Measurements from ENCODE around the gene EFS.

EFS gene

GRCh38 chr14:23379366-23380196 is 14.6 kb upstream of the EFS start (continued):
- TF ChIP-seq EGR2 (tag by site-specific recombination; IDR thresholded peaks at IDR 0.05; ENCODE audit: low read depth), result no peak
- TF ChIP-seq CTCF (tag by site-specific recombination; IDR thresholded peaks at IDR 0.05), result peak; percentile 81
- no peak for TF ChIP-seq ZNF416 (tag by site-specific recombination; IDR thresholded peaks at IDR 0.05)
- no peak for TF ChIP-seq TRIM28 (IDR thresholded peaks at IDR 0.05; ENCODE audit: borderline replicate concordance, low read length)
- no peak for TF ChIP-seq HOXA7 (CRISPR knock-in tag; IDR thresholded peaks at IDR 0.05; ENCODE audit: borderline replicate concordance)
- TF ChIP-seq TCF7L2 (IDR thresholded peaks at IDR 0.05; ENCODE audit: borderline replicate concordance, low read depth, low read length), result no peak
- TF ChIP-seq ZNF140 (tag by site-specific recombination; IDR thresholded peaks at IDR 0.05), result no peak
- TF ChIP-seq ZNF48 (tag by site-specific recombination; IDR thresholded peaks at IDR 0.05), result no peak
- no peak for TF ChIP-seq ZBTB48 (tag by site-specific recombination; IDR thresholded peaks at IDR 0.05)
- TF ChIP-seq, protein P1, sequence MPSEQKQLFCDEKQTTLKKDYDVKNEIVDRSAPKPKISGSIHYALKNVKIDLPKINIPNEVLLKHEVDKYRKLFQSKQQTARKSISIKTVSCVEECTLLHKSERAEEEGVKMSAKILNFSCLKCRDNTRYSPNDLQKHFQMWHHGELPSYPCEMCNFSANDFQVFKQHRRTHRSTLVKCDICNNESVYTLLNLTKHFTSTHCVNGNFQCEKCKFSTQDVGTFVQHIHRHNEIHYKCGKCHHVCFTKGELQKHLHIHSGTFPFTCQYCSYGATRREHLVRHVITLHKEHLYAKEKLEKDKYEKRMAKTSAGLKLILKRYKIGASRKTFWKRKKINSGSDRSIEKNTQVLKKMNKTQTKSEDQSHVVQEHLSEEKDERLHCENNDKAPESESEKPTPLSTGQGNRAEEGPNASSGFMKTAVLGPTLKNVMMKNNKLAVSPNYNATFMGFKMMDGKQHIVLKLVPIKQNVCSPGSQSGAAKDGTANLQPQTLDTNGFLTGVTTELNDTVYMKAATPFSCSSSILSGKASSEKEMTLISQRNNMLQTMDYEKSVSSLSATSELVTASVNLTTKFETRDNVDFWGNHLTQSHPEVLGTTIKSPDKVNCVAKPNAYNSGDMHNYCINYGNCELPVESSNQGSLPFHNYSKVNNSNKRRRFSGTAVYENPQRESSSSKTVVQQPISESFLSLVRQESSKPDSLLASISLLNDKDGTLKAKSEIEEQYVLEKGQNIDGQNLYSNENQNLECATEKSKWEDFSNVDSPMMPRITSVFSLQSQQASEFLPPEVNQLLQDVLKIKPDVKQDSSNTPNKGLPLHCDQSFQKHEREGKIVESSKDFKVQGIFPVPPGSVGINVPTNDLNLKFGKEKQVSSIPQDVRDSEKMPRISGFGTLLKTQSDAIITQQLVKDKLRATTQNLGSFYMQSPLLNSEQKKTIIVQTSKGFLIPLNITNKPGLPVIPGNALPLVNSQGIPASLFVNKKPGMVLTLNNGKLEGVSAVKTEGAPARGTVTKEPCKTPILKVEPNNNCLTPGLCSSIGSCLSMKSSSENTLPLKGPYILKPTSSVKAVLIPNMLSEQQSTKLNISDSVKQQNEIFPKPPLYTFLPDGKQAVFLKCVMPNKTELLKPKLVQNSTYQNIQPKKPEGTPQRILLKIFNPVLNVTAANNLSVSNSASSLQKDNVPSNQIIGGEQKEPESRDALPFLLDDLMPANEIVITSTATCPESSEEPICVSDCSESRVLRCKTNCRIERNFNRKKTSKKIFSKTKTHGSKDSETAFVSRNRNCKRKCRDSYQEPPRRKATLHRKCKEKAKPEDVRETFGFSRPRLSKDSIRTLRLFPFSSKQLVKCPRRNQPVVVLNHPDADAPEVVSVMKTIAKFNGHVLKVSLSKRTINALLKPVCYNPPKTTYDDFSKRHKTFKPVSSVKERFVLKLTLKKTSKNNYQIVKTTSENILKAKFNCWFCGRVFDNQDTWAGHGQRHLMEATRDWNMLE (tag by site-specific recombination; conservative IDR thresholded peaks at IDR 0.05; ENCODE audit: low read depth), result no peak
- TF ChIP-seq PRDM6 (tag by site-specific recombination; IDR thresholded peaks at IDR 0.05), result no peak
- TF ChIP-seq ZBTB17 (tag by site-specific recombination; IDR thresholded peaks at IDR 0.05), result no peak
- TF ChIP-seq ZNF121 (tag by site-specific recombination; IDR thresholded peaks at IDR 0.05), result no peak
- no peak for TF ChIP-seq ZNF16 (tag by site-specific recombination; IDR thresholded peaks at IDR 0.05; ENCODE audit: low read depth)
- TF ChIP-seq SCRT2 (tag by site-specific recombination; IDR thresholded peaks at IDR 0.05), result peak; percentile 75
- no peak for TF ChIP-seq ZNF677 (tag by site-specific recombination; IDR thresholded peaks at IDR 0.05)
- TF ChIP-seq, protein P2, sequence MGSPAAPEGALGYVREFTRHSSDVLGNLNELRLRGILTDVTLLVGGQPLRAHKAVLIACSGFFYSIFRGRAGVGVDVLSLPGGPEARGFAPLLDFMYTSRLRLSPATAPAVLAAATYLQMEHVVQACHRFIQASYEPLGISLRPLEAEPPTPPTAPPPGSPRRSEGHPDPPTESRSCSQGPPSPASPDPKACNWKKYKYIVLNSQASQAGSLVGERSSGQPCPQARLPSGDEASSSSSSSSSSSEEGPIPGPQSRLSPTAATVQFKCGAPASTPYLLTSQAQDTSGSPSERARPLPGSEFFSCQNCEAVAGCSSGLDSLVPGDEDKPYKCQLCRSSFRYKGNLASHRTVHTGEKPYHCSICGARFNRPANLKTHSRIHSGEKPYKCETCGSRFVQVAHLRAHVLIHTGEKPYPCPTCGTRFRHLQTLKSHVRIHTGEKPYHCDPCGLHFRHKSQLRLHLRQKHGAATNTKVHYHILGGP (tag by site-specific recombination; IDR thresholded peaks at IDR 0.05), result no peak
- TF ChIP-seq ZNF596 (tag by site-specific recombination; IDR thresholded peaks at IDR 0.05), result no peak
- TF ChIP-seq, protein P3, sequence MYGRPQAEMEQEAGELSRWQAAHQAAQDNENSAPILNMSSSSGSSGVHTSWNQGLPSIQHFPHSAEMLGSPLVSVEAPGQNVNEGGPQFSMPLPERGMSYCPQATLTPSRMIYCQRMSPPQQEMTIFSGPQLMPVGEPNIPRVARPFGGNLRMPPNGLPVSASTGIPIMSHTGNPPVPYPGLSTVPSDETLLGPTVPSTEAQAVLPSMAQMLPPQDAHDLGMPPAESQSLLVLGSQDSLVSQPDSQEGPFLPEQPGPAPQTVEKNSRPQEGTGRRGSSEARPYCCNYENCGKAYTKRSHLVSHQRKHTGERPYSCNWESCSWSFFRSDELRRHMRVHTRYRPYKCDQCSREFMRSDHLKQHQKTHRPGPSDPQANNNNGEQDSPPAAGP (tag by site-specific recombination; IDR thresholded peaks at IDR 0.05), result 0 out of 2 replicates have a peak, but pooled peaks have one; percentile 38
- TF ChIP-seq ZNF623 (tag by site-specific recombination; IDR thresholded peaks at IDR 0.05), result no peak
- TF ChIP-seq ZNF266 (tag by site-specific recombination; IDR thresholded peaks at IDR 0.05; ENCODE audit: low read depth), result no peak
- peak; percentile 70 for TF ChIP-seq ZNF654 (tag by site-specific recombination; IDR thresholded peaks at IDR 0.05; ENCODE audit: low read depth)
- no peak for TF ChIP-seq ZNF223 (tag by site-specific recombination; IDR thresholded peaks at IDR 0.05)
- no peak for TF ChIP-seq ZNF549 (tag by site-specific recombination; IDR thresholded peaks at IDR 0.05)
- TF ChIP-seq ZXDB (tag by site-specific recombination; IDR thresholded peaks at IDR 0.05), result no peak
